ENCODE measurements around the gene KRT7.

Gene KRT7

GRCh38 chr12:52193532-52193931 lies 39.5 kb upstream of the KRT7 start:
- no peak for TF ChIP-seq CTCF (IDR thresholded peaks at IDR 0.05; ENCODE audit: control extremely low read depth, extremely low read depth, low read depth, missing control alignments)
- no peak for DNase-seq (ENCODE audit: extremely low spot score)
- ChIA-PET CTCF (interaction anchor here (1.1 to 2.4 kb wide), 5 partner anchors 19 to 86 kb away, joined by 3 to 8 read pairs (median 3); no protein-coding TSS in a partner anchor), POLR2A (no interaction called here)

DNA sequence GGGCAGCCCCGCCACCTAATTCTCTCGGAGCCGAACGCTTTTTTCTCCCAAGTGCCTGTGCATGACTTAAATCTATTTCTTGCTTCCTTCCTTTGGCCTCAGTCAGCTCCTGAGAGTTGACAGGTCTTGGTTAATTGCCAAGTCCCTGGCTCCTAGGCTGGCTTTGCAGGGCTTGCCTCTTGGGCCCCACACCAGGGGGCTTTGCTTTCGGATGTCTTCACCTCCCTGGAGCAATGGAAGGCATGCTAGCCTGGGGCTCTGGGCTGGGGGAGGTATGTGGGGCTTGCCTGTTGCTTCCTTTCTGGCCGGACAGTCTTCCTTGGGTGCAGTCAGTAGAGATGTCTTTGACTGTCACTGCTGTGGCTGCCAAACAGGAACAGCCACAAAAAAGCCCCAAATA lies 39.1 kb upstream of the KRT7 start:
- no peak for DNase-seq (ENCODE audit: extremely low spot score)
- CTCF ChIA-PET = interaction anchor here (1.1 to 2.4 kb wide), 5 partner anchors 19 to 85 kb away, joined by 3 to 8 read pairs (median 3); no protein-coding TSS in a partner anchor
- no peak for TF ChIP-seq CTCF (IDR thresholded peaks at IDR 0.05; ENCODE audit: control extremely low read depth, extremely low read depth, low read depth, missing control alignments)
- POLR2A ChIA-PET = no interaction called here

GRCh38 chr12:52195065-52195730 lies 37.8 kb upstream of the KRT7 start:
- CTCF ChIA-PET = interaction anchor here (2.4 kb wide), 1 partner anchor 84 kb away, joined by 8 read pairs; no protein-coding TSS in a partner anchor
- POLR2A ChIA-PET = no interaction called here
- DNase-seq (ENCODE audit: extremely low spot score) = no peak
- no peak for TF ChIP-seq CTCF (IDR thresholded peaks at IDR 0.05; ENCODE audit: control extremely low read depth, extremely low read depth, low read depth, missing control alignments)

DNA sequence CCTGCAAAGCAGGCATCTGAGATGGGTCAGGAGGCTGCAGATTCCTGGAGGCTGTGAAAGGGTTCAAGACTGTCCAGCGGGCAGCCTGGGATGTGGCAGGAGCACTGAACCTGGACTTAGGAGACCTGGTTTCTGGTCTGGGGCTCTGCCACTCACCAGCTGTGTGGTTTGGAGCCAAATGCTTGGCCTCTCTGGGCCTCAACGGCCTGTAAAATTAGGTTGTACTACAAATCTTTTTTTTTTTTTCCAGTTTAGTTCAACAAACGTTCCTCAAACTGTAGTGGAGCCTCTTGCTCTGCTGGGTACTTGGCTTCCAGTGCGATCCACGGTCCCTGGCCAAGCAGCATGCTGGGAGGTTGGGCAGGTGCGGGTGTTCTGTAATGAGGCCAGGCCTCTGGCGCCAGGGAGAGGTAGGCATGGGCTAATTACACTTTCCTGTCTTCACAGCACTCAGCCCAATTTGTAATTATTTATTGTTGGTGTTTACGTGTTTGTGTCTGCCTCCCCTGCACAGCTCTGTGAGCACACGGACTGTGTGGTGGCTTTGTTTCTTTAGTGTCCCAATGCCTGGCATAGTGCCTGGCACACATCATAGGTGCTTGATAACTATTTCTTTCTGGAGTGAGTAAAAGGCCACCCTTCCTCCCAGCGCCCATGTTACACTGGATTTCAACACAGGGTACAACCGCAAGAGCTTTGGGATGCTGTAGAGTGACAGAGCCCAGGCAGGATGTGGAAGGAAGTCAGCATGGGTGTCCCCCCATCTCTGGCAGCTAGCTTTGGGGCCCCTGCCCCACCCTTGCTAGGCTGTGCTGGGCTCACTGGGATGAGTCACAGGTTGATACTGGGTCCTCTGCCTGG lies 35.4 kb upstream of the KRT7 start:
- ChIA-PET POLR2A (no interaction called here), CTCF (interaction anchor here (0.9 to 1.5 kb wide), 2 partner anchors 11 to 81 kb away, joined by 3 read pairs; no protein-coding TSS in a partner anchor)
- DNase-seq (ENCODE audit: extremely low spot score) = no peak
- no peak for TF ChIP-seq CTCF (IDR thresholded peaks at IDR 0.05; ENCODE audit: control extremely low read depth, extremely low read depth, low read depth, missing control alignments)

DNA sequence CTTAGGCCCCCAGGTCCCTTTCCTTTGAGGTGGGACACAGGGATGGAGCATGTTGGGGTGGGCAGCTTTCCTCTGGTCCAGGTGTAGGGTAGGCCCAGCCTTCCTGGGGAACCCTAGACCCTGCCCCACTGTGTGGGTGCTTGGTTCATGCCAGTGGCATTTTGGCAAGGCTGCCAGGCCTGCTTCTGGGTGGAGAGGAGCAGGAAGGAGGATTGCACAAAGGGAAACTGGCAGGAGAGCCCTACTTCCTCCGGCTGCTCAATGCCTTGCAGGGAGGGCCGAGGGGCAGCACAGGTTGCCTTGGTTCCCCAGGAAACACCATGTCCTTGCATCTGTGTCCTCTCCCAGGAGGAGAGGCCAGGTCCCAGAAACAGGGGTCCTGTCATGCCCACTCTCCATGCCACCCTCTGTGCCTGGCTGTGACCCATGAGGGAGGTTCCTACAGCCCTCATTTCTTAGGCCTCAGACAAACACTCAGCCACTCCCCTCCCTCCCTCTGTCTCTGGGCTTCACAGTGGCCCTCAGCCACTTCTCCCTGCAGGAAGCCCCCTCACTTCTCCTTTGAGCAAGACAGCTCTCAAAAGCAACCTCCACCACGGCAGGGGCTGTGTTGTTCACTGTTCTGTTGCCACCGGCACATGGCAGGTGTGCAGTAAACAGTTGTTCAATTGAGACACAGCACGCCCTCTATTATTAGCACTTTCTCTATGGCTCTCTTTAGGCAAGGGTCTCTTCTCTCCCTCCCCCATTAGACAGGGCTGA lies 34.4 kb upstream of the KRT7 start:
- DNase-seq (ENCODE audit: extremely low spot score) = no peak
- ChIA-PET CTCF (interaction anchor here (1.5 kb wide), 2 partner anchors 15 to 80 kb away, joined by 3 to 5 read pairs; no protein-coding TSS in a partner anchor), POLR2A (no interaction called here)
- no peak for TF ChIP-seq CTCF (IDR thresholded peaks at IDR 0.05; ENCODE audit: control extremely low read depth, extremely low read depth, low read depth, missing control alignments)
